Neural progenitor cell (in vitro differentiated cells): ENCODE measurements around the gene BCAR1. TPM values are rescaled to one million over a fixed set of nuclear protein-coding genes. Genes with fewer than 3 reads are reported as not detected.

Experiments used
- DNase-seq: peaks from one replicate; pipeline ENCODE4 v3.0.0-alpha.2; 2016; ENCODE audit warnings: low spot score
- H2AFZ ChIP-seq: fragments of 200-600 bp; sonication (generic); replicated peaks from 2 replicates; pipeline ENCODE4 v1.6.1; 2016; ENCODE audit warnings: antibody characterized with exemption
- H3F3A ChIP-seq: fragments of 200-600 bp; sonication (generic); 2 replicates; pipeline ENCODE4 v1.6.1; 2016; ENCODE audit warnings: antibody characterized with exemption, low read depth
- H3K27ac ChIP-seq: fragments of 200-600 bp; sonication (generic); 2 replicates; pipeline ENCODE4 v1.5.1; 2016; ENCODE audit warnings: mild to moderate bottlenecking
- H3K27me3 ChIP-seq: fragments of 200-600 bp; sonication (generic); 2 replicates; pipeline ENCODE4 v1.6.1; 2016; ENCODE audit warnings: mild to moderate bottlenecking, moderate library complexity
- H3K36me3 ChIP-seq: fragments of 200-600 bp; sonication (generic); 2 replicates; pipeline ENCODE4 v1.5.1; 2016
- H3K4me1 ChIP-seq: fragments of 200-600 bp; sonication (generic); 2 replicates; pipeline ENCODE4 v1.6.1; 2016; ENCODE audit warnings: mixed run types
- H3K4me2 ChIP-seq: fragments of 200-600 bp; sonication (generic); 2 replicates; pipeline ENCODE4 v1.6.1; 2016
- H3K4me3 ChIP-seq: fragments of 200-600 bp; sonication (generic); 2 replicates; pipeline ENCODE4 v1.5.1; 2016
- H3K79me2 ChIP-seq: fragments of 200-600 bp; sonication (generic); 2 replicates; pipeline ENCODE4 v1.6.1; 2016; ENCODE audit warnings: low read depth
- H3K9ac ChIP-seq: fragments of 200-600 bp; sonication (generic); 2 replicates; pipeline ENCODE4 v1.6.1; 2016
- H3K9me3 ChIP-seq: fragments of 200-600 bp; sonication (generic); 2 replicates; pipeline ENCODE4 v1.5.1; 2016; ENCODE audit warnings: low read depth
- H4K20me1 ChIP-seq: fragments of 200-600 bp; sonication (generic); 2 replicates; pipeline ENCODE4 v1.6.1; 2016; ENCODE audit warnings: low read depth
- H3K27ac Mint-ChIP-seq: 3 replicates; pipeline ENCODE4 v1.8.0; 2021; ENCODE audit warnings: mixed read lengths
- H3K27me3 Mint-ChIP-seq: 2 replicates; pipeline ENCODE4 v1.8.0; 2022; ENCODE audit warnings: low read depth, mild to moderate bottlenecking, inconsistent platforms, moderate library complexity, mixed read lengths; ENCODE audit not compliant: insufficient read depth
- H3K36me3 Mint-ChIP-seq: 3 replicates; pipeline ENCODE4 v1.8.0; 2021; ENCODE audit warnings: mixed read lengths
- H3K4me1 Mint-ChIP-seq: 3 replicates; pipeline ENCODE4 v1.8.0; 2021; ENCODE audit warnings: mixed read lengths
- H3K4me3 Mint-ChIP-seq: 3 replicates; pipeline ENCODE4 v1.8.0; 2021; ENCODE audit warnings: mild to moderate bottlenecking, moderate library complexity, mixed read lengths
- H3K9me3 Mint-ChIP-seq: 3 replicates; pipeline ENCODE4 v1.8.0; 2020; ENCODE audit warnings: mixed read lengths
- EZH2 ChIP-seq: fragments of 200-600 bp; sonication (generic); IDR thresholded peaks from 2 replicates; pipeline ENCODE4 v1.6.1; 2017; ENCODE audit warnings: antibody characterized with exemption, mild to moderate bottlenecking, moderate library complexity
- EZH2phosphoT487 ChIP-seq: fragments of 200-600 bp; sonication (generic); IDR thresholded peaks from 2 replicates; pipeline ENCODE4 v1.6.1; 2017; ENCODE audit warnings: antibody characterized with exemption
- total RNA-seq: library from RNA; depleted of rRNA; stranded (reverse); fragments of >200 nt; gene quantifications from 2 replicates; pipeline ENCODE4 v1.2.3, GENCODE V29; 2015; ENCODE audit warnings: low replicate concordance
- TF ChIP-seq, protein P1 (sequence below): fragments of 200-600 bp; sonication (generic); IDR thresholded peaks from 2 replicates; pipeline ENCODE4 v1.5.1; 2017; ENCODE audit warnings: antibody characterized with exemption, mild to moderate bottlenecking

Gene BCAR1
- total RNA-seq, 1 donor from 2014 or later: 10.9 TPM

DNA sequence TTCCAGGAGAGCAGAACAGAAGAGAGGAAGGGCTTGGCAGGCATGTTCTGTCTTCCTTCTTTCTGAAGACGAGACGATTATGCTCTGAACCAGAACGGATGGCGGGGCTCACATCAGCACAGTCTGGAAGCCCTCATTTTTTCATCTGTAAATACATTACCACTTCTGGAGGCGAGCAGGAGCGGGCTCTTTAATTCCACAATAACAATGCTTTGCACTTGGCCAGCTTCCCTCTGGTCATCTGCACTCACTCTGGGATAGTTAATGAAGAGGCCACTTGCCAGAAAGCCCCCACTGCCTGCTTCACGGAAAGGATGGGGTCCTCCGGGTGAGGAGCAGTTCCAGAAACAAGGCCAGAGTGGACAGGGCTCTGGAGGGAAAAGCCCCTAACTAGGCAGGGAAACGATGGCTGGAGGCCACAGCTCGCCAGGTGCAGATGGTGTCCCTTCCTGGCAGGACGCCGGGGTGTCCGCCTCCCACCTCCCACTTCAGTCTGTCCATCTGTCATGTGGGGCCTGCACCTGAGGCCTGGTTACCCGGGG lies 13.1 kb upstream of the BCAR1 start:
- TF ChIP-seq EZH2 (no peak), EZH2phosphoT487 (no peak)
- TF ChIP-seq, protein P1, sequence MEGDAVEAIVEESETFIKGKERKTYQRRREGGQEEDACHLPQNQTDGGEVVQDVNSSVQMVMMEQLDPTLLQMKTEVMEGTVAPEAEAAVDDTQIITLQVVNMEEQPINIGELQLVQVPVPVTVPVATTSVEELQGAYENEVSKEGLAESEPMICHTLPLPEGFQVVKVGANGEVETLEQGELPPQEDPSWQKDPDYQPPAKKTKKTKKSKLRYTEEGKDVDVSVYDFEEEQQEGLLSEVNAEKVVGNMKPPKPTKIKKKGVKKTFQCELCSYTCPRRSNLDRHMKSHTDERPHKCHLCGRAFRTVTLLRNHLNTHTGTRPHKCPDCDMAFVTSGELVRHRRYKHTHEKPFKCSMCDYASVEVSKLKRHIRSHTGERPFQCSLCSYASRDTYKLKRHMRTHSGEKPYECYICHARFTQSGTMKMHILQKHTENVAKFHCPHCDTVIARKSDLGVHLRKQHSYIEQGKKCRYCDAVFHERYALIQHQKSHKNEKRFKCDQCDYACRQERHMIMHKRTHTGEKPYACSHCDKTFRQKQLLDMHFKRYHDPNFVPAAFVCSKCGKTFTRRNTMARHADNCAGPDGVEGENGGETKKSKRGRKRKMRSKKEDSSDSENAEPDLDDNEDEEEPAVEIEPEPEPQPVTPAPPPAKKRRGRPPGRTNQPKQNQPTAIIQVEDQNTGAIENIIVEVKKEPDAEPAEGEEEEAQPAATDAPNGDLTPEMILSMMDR: no peak
- peaks cover 17% of the 10 kb centered on the region for H3K4me1 ChIP-seq
- peaks cover 7% of the 10 kb centered on the region for H3F3A ChIP-seq
- peaks cover 43% of the 10 kb centered on the region for H3K4me1 Mint-ChIP-seq
- H3K27me3 ChIP-seq: no peaks in the 10 kb centered on the region
- peak overlapping the region; percentile 91 for H3K4me3 Mint-ChIP-seq
- H4K20me1 ChIP-seq: peaks cover 59% of the 10 kb centered on the region
- H3K27ac ChIP-seq: no peak overlapping the region
- peak overlapping the region; percentile 96 for H3K4me2 ChIP-seq
- DNase-seq: no peak
- H3K27me3 Mint-ChIP-seq: peaks cover 9% of the 10 kb centered on the region
- peak overlapping the region; percentile 99 for H3K4me3 ChIP-seq
- no peaks in the 10 kb centered on the region for H3K9me3 Mint-ChIP-seq
- H2AFZ ChIP-seq: no peak overlapping the region
- peak overlapping the region; percentile 94 for H3K9ac ChIP-seq
- peaks cover 5% of the 10 kb centered on the region for H3K36me3 Mint-ChIP-seq
- peaks cover 57% of the 10 kb centered on the region for H3K79me2 ChIP-seq
- no peaks in the 10 kb centered on the region for H3K9me3 ChIP-seq
- H3K36me3 ChIP-seq: no peaks in the 10 kb centered on the region
- peak overlapping the region; percentile 72 for H3K27ac Mint-ChIP-seq

DNA sequence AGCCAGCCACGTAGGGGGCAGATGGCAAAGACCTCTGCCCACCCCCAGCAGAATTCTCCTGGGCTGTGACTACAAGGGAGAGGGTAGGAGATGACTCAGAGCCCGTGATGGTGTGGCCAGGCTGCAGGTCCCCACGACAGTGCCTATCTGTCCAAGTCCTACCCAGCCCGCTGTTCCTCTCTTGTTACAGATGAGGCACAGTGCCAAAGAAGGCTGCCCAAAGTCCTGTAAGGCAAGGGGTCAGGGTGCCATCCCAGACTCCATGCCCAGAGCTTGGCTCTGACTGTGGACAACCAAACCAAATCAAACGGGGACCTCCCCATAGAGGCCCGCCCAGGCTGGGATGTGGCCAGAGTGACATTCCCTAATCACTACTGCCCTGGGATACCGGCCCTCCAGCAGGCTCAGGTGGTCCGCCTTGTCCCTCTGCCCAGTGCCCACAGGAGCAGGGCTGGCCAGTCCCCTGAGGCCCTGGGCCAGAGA lies 12.6 kb upstream of the BCAR1 start:
- Mint-ChIP-seq H3K36me3 (peaks cover 7% of the 10 kb centered on the region), H3K27me3 (peaks cover 9% of the 10 kb centered on the region), H3K9me3 (no peaks in the 10 kb centered on the region), H3K27ac (peak overlapping the region; percentile 72), H3K4me1 (peaks cover 47% of the 10 kb centered on the region), H3K4me3 (peak overlapping the region; percentile 91)
- TF ChIP-seq, protein P1: no peak
- no peak for TF ChIP-seq EZH2phosphoT487
- no peak for TF ChIP-seq EZH2
- H3F3A ChIP-seq: peaks cover 7% of the 10 kb centered on the region
- DNase-seq: no peak
- no peaks in the 10 kb centered on the region for H3K27me3 ChIP-seq
- H3K27ac ChIP-seq: no peak overlapping the region
- peaks cover 17% of the 10 kb centered on the region for H3K4me1 ChIP-seq
- H2AFZ ChIP-seq: no peak overlapping the region
- H3K4me2 ChIP-seq: peak overlapping the region; percentile 96
- H4K20me1 ChIP-seq: peaks cover 64% of the 10 kb centered on the region
- no peaks in the 10 kb centered on the region for H3K36me3 ChIP-seq
- no peak overlapping the region for H3K4me3 ChIP-seq
- H3K9me3 ChIP-seq: no peaks in the 10 kb centered on the region
- H3K79me2 ChIP-seq: peaks cover 62% of the 10 kb centered on the region
- peak overlapping the region; percentile 31 for H3K9ac ChIP-seq

DNA sequence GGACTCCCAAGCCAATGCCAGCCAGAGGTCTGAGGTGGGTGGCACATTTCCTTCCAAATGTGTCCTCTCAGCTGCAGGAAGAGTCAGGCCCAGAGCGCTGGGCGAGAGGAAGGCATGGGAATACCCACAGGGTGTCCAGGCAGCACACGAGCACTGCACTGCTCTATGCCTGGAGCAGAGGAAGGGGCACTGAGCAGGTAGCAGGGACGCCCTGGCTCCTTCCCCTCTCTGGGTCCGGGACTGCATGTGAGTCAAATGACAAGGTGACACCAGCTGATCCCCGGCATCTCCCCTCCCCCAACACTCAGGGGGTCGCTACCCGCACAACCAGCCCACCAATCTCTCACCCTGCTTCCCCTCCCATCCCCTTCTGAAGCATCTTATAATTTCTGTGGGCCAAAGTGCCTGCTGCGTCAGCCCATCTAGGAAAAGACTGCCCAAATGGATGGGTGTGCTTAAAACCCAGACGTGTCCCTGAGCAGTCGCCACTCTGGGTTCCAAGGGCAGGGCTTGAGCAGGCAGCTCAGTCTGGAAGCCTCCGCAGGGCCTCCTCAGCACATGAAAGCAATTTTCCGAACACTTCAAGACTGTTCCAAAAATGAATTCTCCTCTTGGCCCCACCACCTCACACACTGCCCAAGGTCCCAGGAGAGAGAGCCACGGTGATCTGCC lies 12.0 kb upstream of the BCAR1 start:
- Mint-ChIP-seq H3K4me3 (peak overlapping the region; percentile 91), H3K27ac (no peak overlapping the region)
- H3K27ac ChIP-seq: no peak overlapping the region

More for the DNA sequence above, 12.0 kb upstream of the BCAR1 start:
- Mint-ChIP-seq H3K36me3 (peaks cover 7% of the 10 kb centered on the region), H3K27me3 (peaks cover 9% of the 10 kb centered on the region), H3K9me3 (no peaks in the 10 kb centered on the region), H3K4me1 (peaks cover 50% of the 10 kb centered on the region)
- Histone ChIP-seq H2AFZ (no peak overlapping the region), H3K27me3 (no peaks in the 10 kb centered on the region), H3K9ac (peak overlapping the region; percentile 31), H3K4me2 (no peak overlapping the region), H3K36me3 (no peaks in the 10 kb centered on the region), H3F3A (peaks cover 7% of the 10 kb centered on the region), H3K9me3 (no peaks in the 10 kb centered on the region), H3K79me2 (peaks cover 68% of the 10 kb centered on the region), H3K4me3 (no peak overlapping the region), H3K4me1 (peaks cover 17% of the 10 kb centered on the region), H4K20me1 (peaks cover 70% of the 10 kb centered on the region)
- TF ChIP-seq, protein P1: no peak
- TF ChIP-seq EZH2: no peak
- TF ChIP-seq EZH2phosphoT487: no peak
- no peak for DNase-seq
